Measurements from ENCODE around the gene CYS1.

DNA sequence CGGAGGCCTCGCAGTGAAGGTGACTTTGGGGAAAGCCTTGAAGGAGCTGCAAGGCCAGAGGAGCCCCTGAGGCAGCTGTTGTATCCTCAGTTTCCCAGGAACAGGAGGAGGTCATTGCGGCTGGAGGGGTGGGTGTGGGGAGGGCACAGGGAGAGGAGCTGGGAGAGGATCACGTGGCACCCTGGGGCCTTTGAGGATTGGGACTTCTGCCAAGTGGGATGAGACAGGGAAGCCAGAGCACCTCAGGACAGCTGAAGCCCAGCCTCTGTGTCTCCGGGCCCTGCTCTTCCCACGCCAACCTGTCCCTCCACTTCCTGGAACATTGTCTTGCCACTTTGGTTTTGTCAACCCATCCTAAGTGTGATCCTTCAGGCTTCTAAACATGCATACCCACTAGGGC lies 23.0 kb upstream of the CYS1 start:
- TF ChIP-seq BHLHE40 (IDR thresholded peaks at IDR 0.05; ENCODE audit: low read depth, low read length): no peak
- TF ChIP-seq, protein P1, sequence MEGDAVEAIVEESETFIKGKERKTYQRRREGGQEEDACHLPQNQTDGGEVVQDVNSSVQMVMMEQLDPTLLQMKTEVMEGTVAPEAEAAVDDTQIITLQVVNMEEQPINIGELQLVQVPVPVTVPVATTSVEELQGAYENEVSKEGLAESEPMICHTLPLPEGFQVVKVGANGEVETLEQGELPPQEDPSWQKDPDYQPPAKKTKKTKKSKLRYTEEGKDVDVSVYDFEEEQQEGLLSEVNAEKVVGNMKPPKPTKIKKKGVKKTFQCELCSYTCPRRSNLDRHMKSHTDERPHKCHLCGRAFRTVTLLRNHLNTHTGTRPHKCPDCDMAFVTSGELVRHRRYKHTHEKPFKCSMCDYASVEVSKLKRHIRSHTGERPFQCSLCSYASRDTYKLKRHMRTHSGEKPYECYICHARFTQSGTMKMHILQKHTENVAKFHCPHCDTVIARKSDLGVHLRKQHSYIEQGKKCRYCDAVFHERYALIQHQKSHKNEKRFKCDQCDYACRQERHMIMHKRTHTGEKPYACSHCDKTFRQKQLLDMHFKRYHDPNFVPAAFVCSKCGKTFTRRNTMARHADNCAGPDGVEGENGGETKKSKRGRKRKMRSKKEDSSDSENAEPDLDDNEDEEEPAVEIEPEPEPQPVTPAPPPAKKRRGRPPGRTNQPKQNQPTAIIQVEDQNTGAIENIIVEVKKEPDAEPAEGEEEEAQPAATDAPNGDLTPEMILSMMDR (IDR thresholded peaks at IDR 0.05): no peak
- no peak for TF ChIP-seq ZC3H11A (IDR thresholded peaks at IDR 0.05)
- TF ChIP-seq POLR2A (IDR thresholded peaks at IDR 0.05; ENCODE audit: low read length): no peak
- no peak for TF ChIP-seq CEBPB (IDR thresholded peaks at IDR 0.05)
- TF ChIP-seq FOSL2 (IDR thresholded peaks at IDR 0.05): no peak
- TF ChIP-seq FOSL2 (CRISPR knock-in tag; IDR thresholded peaks at IDR 0.05): no peak
